HepG2 (cell line): ENCODE measurements around the gene NUP88. TPM values are rescaled to one million over a fixed set of nuclear protein-coding genes. Genes with fewer than 3 reads are reported as not detected.

Source experiments
- ATAC-seq: fragments of 200-7000 bp; cut with Tn5 transposase; 3 replicates; pipeline ENCODE4 v1.9.1; 2020; ENCODE audit warnings: mild to moderate bottlenecking, moderate library complexity
- BruUV-seq: library from RNA; stranded (reverse); fragments of 400-500 nt; replicated peaks from 2 replicates; lab custom pipeline; 2021; lab: Mats Ljungman, UMichigan
- CTCF ChIA-PET: fragments of 300-600 bp; formaldehyde crosslinking; extraction: SDS; loops from one replicate; lab custom pipeline; 2021; ENCODE audit warnings: low total read pairs, inconsistent platforms, low intra/inter-chr PET ratio; lab: Yijun Ruan, JAX
- POLR2A ChIA-PET: fragments of 350-600 bp; sonication (Branson Sonifier 250); formaldehyde crosslinking; loops from one replicate; lab custom pipeline; 2020; ENCODE audit warnings: antibody characterized with exemption, inconsistent platforms; lab: Yijun Ruan, JAX
- DNase-seq: peaks from one replicate; pipeline ENCODE4 v3.0.0-alpha.2; 2015; ENCODE audit warnings: low spot score
- FAIRE-seq: peaks from 3 replicates; lab custom pipeline; 2011; peaks lifted over from hg19 to GRCh38; lab: Jason Lieb, UNC
- H2AFZ ChIP-seq: one replicate; pipeline ENCODE4 v1.6.1; 2011; ENCODE audit warnings: low read length, inconsistent platforms
- H3K27ac ChIP-seq: fragments of 300-600 bp; 3 replicates; pipeline ENCODE4 v1.8.0; 2011; ENCODE audit warnings: mixed run types, mild to moderate bottlenecking, mixed read lengths, low read length, inconsistent platforms; ENCODE audit not compliant: insufficient read depth; ENCODE audit errors: extremely low read length
- H3K27me3 ChIP-seq, 2 experiments: fragments of 200-600 bp in 1 of 2; 2 replicates in 1 of 2; 3 replicates in 1 of 2; pipeline versions ENCODE4 v1.6.0 to v1.8.0; 2011; ENCODE audit warnings: low read length in 2 of 2, mild to moderate bottlenecking in 2 of 2, moderate library complexity in 2 of 2, inconsistent platforms in 1 of 2; ENCODE audit not compliant: insufficient read depth in 2 of 2, control insufficient read depth in 1 of 2
- H3K36me3 ChIP-seq, 2 experiments: fragments of 200-600 bp in 1 of 2; replicated peaks in 1 of 2; 2 replicates in 1 of 2; 3 replicates in 1 of 2; pipeline versions ENCODE4 v1.5.1 to v1.8.0; 2011; ENCODE audit warnings: low read length in 2 of 2, inconsistent platforms in 1 of 2; ENCODE audit not compliant: insufficient read depth in 2 of 2, control insufficient read depth in 1 of 2
- H3K4me1 ChIP-seq: 2 replicates; pipeline ENCODE4 v1.5.1; 2012; ENCODE audit warnings: low read length, inconsistent platforms; ENCODE audit not compliant: insufficient read depth
- H3K4me2 ChIP-seq: 2 replicates; pipeline ENCODE4 v1.6.0; 2011; ENCODE audit warnings: low read depth, low read length, inconsistent platforms
- H3K4me3 ChIP-seq, 3 experiments: fragments of 200-600 bp in 1 of 3; sonication (generic), shearing (Covaris generic) in 1 of 3; replicated peaks in 1 of 3; 2 replicates each; pipeline ENCODE4 v1.5.1; 2011 to 2016; ENCODE audit warnings: low read length in 3 of 3, inconsistent platforms in 2 of 3, low read depth in 2 of 3, mild to moderate bottlenecking in 2 of 3, control low read depth in 1 of 3, mixed read lengths in 1 of 3; ENCODE audit not compliant: insufficient read depth in 1 of 3
- H3K79me2 ChIP-seq: one replicate; pipeline ENCODE4 v1.6.1; 2011; ENCODE audit warnings: low read length, inconsistent platforms; ENCODE audit not compliant: insufficient read depth
- H3K9ac ChIP-seq: 2 replicates; pipeline ENCODE4 v1.6.0; 2011; ENCODE audit warnings: mild to moderate bottlenecking, low read depth, low read length, inconsistent platforms; ENCODE audit not compliant: insufficient read depth
- H3K9me3 ChIP-seq: 2 replicates; pipeline ENCODE4 v1.5.1; 2012; ENCODE audit warnings: mild to moderate bottlenecking, low read length
- H4K20me1 ChIP-seq: 2 replicates; pipeline ENCODE4 v1.6.0; 2011; ENCODE audit warnings: inconsistent platforms, mild to moderate bottlenecking, low read length, moderate library complexity; ENCODE audit not compliant: insufficient read depth
- AHR ChIP-seq: IDR thresholded peaks from 2 replicates; pipeline ENCODE4 v1.6.1; 2018; ENCODE audit warnings: missing genetic modification reagents, missing compliant biosample characterization
- FOXO1 ChIP-seq: sonication (generic); formaldehyde crosslinking; IDR thresholded peaks from 2 replicates; pipeline ENCODE4 v1.4.0; 2020; ENCODE audit warnings: missing genetic modification reagents
- MAFF ChIP-seq: IDR thresholded peaks from 2 replicates; pipeline ENCODE4 v1.6.1; 2011; ENCODE audit warnings: low read depth, low read length, improper control_type of control experiment
- MTA3 ChIP-seq: sonication (generic); formaldehyde crosslinking; IDR thresholded peaks from 2 replicates; pipeline ENCODE4 v1.4.0; 2020; ENCODE audit warnings: missing genetic modification reagents
- RARG ChIP-seq: sonication (generic); formaldehyde crosslinking; IDR thresholded peaks from 2 replicates; pipeline ENCODE4 v1.4.0; 2020; ENCODE audit warnings: low read depth, mild to moderate bottlenecking, missing genetic modification reagents
- SSRP1 ChIP-seq: IDR thresholded peaks from 2 replicates; pipeline ENCODE4 v1.6.1; 2016; ENCODE audit warnings: control low read depth
- ZNF431 ChIP-seq: sonication (generic); formaldehyde crosslinking; IDR thresholded peaks from 2 replicates; pipeline ENCODE4 v1.9.0; 2022; ENCODE audit warnings: missing genetic modification reagents, low read depth, mild to moderate bottlenecking, borderline replicate concordance
- ZNF713 ChIP-seq: sonication (generic); formaldehyde crosslinking; IDR thresholded peaks from 2 replicates; pipeline ENCODE4 v1.4.0; 2020; ENCODE audit warnings: mild to moderate bottlenecking, missing genetic modification reagents
- ZNF790 ChIP-seq: sonication (generic); formaldehyde crosslinking; IDR thresholded peaks from 2 replicates; pipeline ENCODE4 v1.8.0; 2022; ENCODE audit warnings: missing genetic modification reagents, mild to moderate bottlenecking, borderline replicate concordance
- WGBS: methylation state at CpG from one replicate; pipeline ENCODE4 v1.1.6; 2017; ENCODE audit warnings: low lambda C conversion rate; 5-methylcytosine and 5-hydroxymethylcytosine counted together
- in situ Hi-C: cut with HindIII; loops from 2 replicates; pipeline ENCODE4 v1.10.0; 2017; ENCODE audit warnings: low pct_unique_long_range_greater_than_20kb; ENCODE audit not compliant: extremely low pct_ligation_motif_present
- intact Hi-C: fragments of 100-400 bp; cut with micrococcal nuclease; formaldehyde crosslinking; loops from one replicate; pipeline ENCODE4 v1.10.0; 2022; ENCODE audit not compliant: unreplicated experiment
- polyA plus RNA-seq, 8 experiments: library from polyadenylated mRNA; depleted of rRNA in 3 of 8; stranded (reverse) in 7 of 8; unstranded in 1 of 8; fragments of >200 nt; fragmentation: Illumina TruSeq in 4 of 8; extraction: Trizol in 4 of 8; gene quantifications; 2 replicates each; pipeline versions ENCODE4 v1.2.1 to v1.2.3, GENCODE V29; 2011 to 2016; ENCODE audit warnings: low read depth in 4 of 8, missing spikeins in 1 of 8, mixed read lengths in 1 of 8; ENCODE audit not compliant: insufficient read depth in 1 of 8
- total RNA-seq, 5 experiments: library from RNA; depleted of rRNA; stranded (reverse); fragments of >200 nt; fragmentation: Illumina TruSeq; extraction: Trizol; gene quantifications; 2 replicates each; pipeline ENCODE4 v1.2.3, GENCODE V29; 2016; ENCODE audit warnings: low read depth in 1 of 5
- TF ChIP-seq, protein P1 (sequence below): sonication (generic); formaldehyde crosslinking; IDR thresholded peaks from 2 replicates; pipeline ENCODE4 v1.5.0; 2020; ENCODE audit warnings: mild to moderate bottlenecking, missing genetic modification reagents
- TF ChIP-seq, protein P2 (sequence below): IDR thresholded peaks from 2 replicates; pipeline ENCODE4 v1.6.1; 2016

Gene NUP88
- total and polyA plus RNA-seq, 2 of the 13 experiments (the other 11 are each of a cell fraction or from before 2014, with no cell fraction given), result 48.2 to 130 TPM

DNA sequence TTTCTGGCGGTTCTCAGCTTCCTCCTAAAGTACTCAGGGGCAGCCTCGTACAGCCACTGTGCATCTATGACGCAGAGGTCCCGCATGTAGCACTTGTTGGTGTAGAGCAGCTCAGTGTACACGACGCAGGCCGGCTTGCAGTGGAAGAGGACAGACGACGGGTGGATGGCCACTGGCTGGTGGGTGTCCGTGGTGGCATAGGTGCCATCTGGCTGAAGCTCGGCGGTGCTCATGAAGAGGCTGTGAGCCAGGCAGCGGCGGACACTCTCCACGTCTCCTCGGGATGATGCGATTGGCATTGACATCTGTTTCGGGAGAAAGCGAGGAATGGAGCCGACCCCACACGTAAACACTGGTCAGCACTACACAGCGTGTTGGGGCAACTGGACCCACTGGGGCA, 24.7 kb upstream of the NUP88 start:
- WGBS, result 98% methylated on average over 22 of the region's 22 CpGs
- Histone ChIP-seq H3K4me2 (no peak overlapping the region), H3K4me3 (no peak overlapping the region), H3K9me3 (no peaks in the 10 kb centered on the region), H3K27me3 (no peaks in the 10 kb centered on the region)
- no TSS peak for BruUV-seq
- CTCF ChIA-PET, result no interaction called here
- intact Hi-C loops, result no loop called here
- no peak for ATAC-seq
- TF ChIP-seq MTA3 (CRISPR knock-in tag) (no peak), SSRP1 (CRISPR knock-in tag) (no peak), FOXO1 (CRISPR knock-in tag) (no peak), ZNF713 (CRISPR knock-in tag) (no peak), ZNF431 (CRISPR knock-in tag) (no peak), RARG (CRISPR knock-in tag) (no peak), AHR (CRISPR knock-in tag) (no peak), ZNF790 (no peak), MAFF (no peak)
- TF ChIP-seq, protein P1, sequence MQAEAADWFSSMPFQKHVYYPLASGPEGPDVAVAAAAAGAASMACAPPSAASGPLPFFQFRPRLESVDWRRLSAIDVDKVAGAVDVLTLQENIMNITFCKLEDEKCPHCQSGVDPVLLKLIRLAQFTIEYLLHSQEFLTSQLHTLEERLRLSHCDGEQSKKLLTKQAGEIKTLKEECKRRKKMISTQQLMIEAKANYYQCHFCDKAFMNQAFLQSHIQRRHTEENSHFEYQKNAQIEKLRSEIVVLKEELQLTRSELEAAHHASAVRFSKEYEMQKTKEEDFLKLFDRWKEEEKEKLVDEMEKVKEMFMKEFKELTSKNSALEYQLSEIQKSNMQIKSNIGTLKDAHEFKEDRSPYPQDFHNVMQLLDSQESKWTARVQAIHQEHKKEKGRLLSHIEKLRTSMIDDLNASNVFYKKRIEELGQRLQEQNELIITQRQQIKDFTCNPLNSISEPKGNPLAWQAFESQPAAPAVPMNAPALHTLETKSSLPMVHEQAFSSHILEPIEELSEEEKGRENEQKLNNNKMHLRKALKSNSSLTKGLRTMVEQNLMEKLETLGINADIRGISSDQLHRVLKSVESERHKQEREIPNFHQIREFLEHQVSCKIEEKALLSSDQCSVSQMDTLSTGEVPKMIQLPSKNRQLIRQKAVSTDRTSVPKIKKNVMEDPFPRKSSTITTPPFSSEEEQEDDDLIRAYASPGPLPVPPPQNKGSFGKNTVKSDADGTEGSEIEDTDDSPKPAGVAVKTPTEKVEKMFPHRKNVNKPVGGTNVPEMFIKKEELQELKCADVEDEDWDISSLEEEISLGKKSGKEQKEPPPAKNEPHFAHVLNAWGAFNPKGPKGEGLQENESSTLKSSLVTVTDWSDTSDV, result no peak
- TF ChIP-seq, protein P2, sequence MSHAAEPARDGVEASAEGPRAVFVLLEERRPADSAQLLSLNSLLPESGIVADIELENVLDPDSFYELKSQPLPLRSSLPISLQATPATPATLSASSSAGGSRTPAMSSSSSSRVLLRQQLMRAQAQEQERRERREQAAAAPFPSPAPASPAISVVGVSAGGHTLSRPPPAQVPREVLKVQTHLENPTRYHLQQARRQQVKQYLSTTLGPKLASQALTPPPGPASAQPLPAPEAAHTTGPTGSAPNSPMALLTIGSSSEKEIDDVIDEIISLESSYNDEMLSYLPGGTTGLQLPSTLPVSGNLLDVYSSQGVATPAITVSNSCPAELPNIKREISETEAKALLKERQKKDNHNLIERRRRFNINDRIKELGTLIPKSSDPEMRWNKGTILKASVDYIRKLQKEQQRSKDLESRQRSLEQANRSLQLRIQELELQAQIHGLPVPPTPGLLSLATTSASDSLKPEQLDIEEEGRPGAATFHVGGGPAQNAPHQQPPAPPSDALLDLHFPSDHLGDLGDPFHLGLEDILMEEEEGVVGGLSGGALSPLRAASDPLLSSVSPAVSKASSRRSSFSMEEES (CRISPR knock-in tag), result no peak
- TF ChIP-seq, all 625 proteins: peak for 0
- Histone ChIP-seq H3K79me2 (no peaks in the 10 kb centered on the region), H4K20me1 (no peaks in the 10 kb centered on the region), H3K36me3 (peaks cover 31 to 58% of the 10 kb centered on the region in 2 experiments; a peak in 4 of 5 replicates), H3K4me1 (peaks cover 6% of the 10 kb centered on the region), H3K9ac (no peak overlapping the region), H3K27ac (no peak overlapping the region), H2AFZ (no peak overlapping the region)
- no peak for DNase-seq
- no peak for FAIRE-seq
- POLR2A ChIA-PET, result no interaction called here
- in situ Hi-C loops, result no loop called here
